Prostate gland (tissue), 2 donors: ENCODE measurements around the gene PRR7. TPM values are rescaled to one million over a fixed set of nuclear protein-coding genes. Genes with fewer than 3 reads are reported as not detected.
A peak's percentile ranks its signal among the peaks of the same experiment; 100 is the strongest.

Experiments used
- DNase-seq: peaks from one replicate; pipeline ENCODE4 v3.0.0-alpha.2; 2019; ENCODE audit warnings: low spot score
- H3K27ac ChIP-seq, 2 donors: fragments of 200-600 bp; sonication (generic); 2 replicates each; pipeline ENCODE4 v1.5.1; 2017 to 2019
- H3K27me3 ChIP-seq: fragments of 200-600 bp; sonication (generic); replicated peaks from 2 replicates; pipeline ENCODE4 v1.5.1; 2019; ENCODE audit not compliant: insufficient read depth
- H3K36me3 ChIP-seq, 2 donors: fragments of 200-600 bp; sonication (generic); 1 replicate in 1 of 2; 2 replicates in 1 of 2; pipeline versions ENCODE4 v1.5.1 to v1.8.1; 2017 to 2019
- H3K4me1 ChIP-seq: fragments of 200-600 bp; sonication (generic); replicated peaks from 2 replicates; pipeline ENCODE4 v1.5.1; 2019
- H3K4me3 ChIP-seq, 2 donors: fragments of 200-600 bp; sonication (generic); 2 replicates each; pipeline ENCODE4 v1.5.1; 2017 to 2019
- H3K9me3 ChIP-seq: fragments of 200-600 bp; sonication (generic); 2 replicates; pipeline ENCODE4 v1.5.1; 2017
- CTCF ChIP-seq, 4 experiments: fragments of 200-600 bp in 2 of 4; fragments of 450-650 bp in 2 of 4; sonication (generic) in 2 of 4; IDR thresholded peaks; 1 replicate in 3 of 4; 2 replicates in 1 of 4; pipeline ENCODE4 v1.5.1; 2016 to 2019; ENCODE audit warnings: antibody characterized with exemption in 4 of 4, mild to moderate bottlenecking in 2 of 4, moderate library complexity in 2 of 4
- POLR2A ChIP-seq: fragments of 450-650 bp; IDR thresholded peaks from one replicate; pipeline ENCODE4 v1.6.1; 2016; ENCODE audit warnings: antibody characterized with exemption, mild to moderate bottlenecking
- POLR2AphosphoS5 ChIP-seq: sonication (generic); formaldehyde crosslinking; IDR thresholded peaks from one replicate; pipeline ENCODE4 v1.6.1; 2017; ENCODE audit warnings: antibody characterized with exemption
- WGBS: methylation state at CpG from one replicate; pipeline ENCODE4 v1.1.5; 2018; 5-methylcytosine and 5-hydroxymethylcytosine counted together
- intact Hi-C: fragments of 100-400 bp; cut with DNase I; formaldehyde crosslinking; loops from one replicate; pipeline ENCODE4 v1.14.2; 2022
- total RNA-seq, 2 donors: library from RNA; depleted of rRNA; stranded (reverse); fragments of >200 nt; gene quantifications; one replicate each; pipeline ENCODE4 v1.1.0, GENCODE V29; 2016

PRR7 gene
- total RNA-seq, 2 donors from 2014 or later: 8.7 to 11.0 TPM

- H3K27ac ChIP-seq: peak overlapping the region; percentile 69 to 74
- H3K9me3 ChIP-seq: no peaks in the 10 kb centered on the region
- TF ChIP-seq CTCF (IDR thresholded peaks at IDR 0.05): no peak
- TF ChIP-seq POLR2AphosphoS5: no peak
- no peak for TF ChIP-seq POLR2A
- WGBS: 2% methylated on average over 27 of the region's 93 CpGs
- intact Hi-C loops: no loop called here
- peak overlapping the region; percentile 68 to 70 for H3K4me3 ChIP-seq
- peaks cover 10% of the 10 kb centered on the region for H3K4me1 ChIP-seq
- no peaks in the 10 kb centered on the region for H3K27me3 ChIP-seq
- H3K36me3 ChIP-seq: no peaks in the 10 kb centered on the region
- no peak for DNase-seq
These were observed 26.1 kb downstream of the PRR7 start for GRCh38 chr5:177472460-177473442.

GRCh38 chr5:177473443-177474001 is 26.9 kb downstream of the PRR7 start, which contains the start of gene DBN1:
TSS of gene DBN1 (minus strand) at chr5:177473634. CDS start at chr5:177473521, 113 bp downstream.
- TF ChIP-seq CTCF (IDR thresholded peaks at IDR 0.05) (no peak), POLR2AphosphoS5 (peak; percentile 3), POLR2A (peak; percentile 36)
- WGBS: 1% methylated on average over 21 of the region's 69 CpGs

GRCh38 chr5:177474002-177474476 is 27.4 kb downstream of the PRR7 start:
- peak overlapping the region; percentile 69 to 74 for H3K27ac ChIP-seq

More at GRCh38 chr5:177473443-177474001, 26.9 kb downstream of the PRR7 start, which contains the start of gene DBN1:
- no peak for DNase-seq
- Histone ChIP-seq H3K9me3 (no peaks in the 10 kb centered on the region), H3K27ac (peak within 1 kb of the TSS; percentile 69 to 74), H3K27me3 (no peaks in the 10 kb centered on the region), H3K36me3 (no peaks in the 10 kb centered on the region), H3K4me1 (peaks cover 10% of the 10 kb centered on the region), H3K4me3 (peak within 1 kb of the TSS; percentile 68 to 70)
- intact Hi-C loops: no loop called here

GRCh38 chr5:177474846-177475562 is 28.4 kb downstream of the PRR7 start:
- Histone ChIP-seq H3K4me3 (no peak overlapping the region), H3K27me3 (no peaks in the 10 kb centered on the region), H3K27ac (no peak overlapping the region), H3K9me3 (no peaks in the 10 kb centered on the region), H3K36me3 (no peaks in the 10 kb centered on the region), H3K4me1 (peaks cover 24% of the 10 kb centered on the region)
- TF ChIP-seq POLR2AphosphoS5 (no peak), POLR2A (no peak), CTCF (IDR thresholded peaks at IDR 0.05) (no peak)
- no peak for DNase-seq
- intact Hi-C loops: no loop called here
- WGBS: 42% methylated on average over 4 of the region's 4 CpGs

More at GRCh38 chr5:177474002-177474476, 27.4 kb downstream of the PRR7 start:
- WGBS: 49% methylated on average over 7 of the region's 7 CpGs
- intact Hi-C loops: no loop called here
- no peaks in the 10 kb centered on the region for H3K9me3 ChIP-seq
- H3K36me3 ChIP-seq: no peaks in the 10 kb centered on the region
- no peak for DNase-seq
- TF ChIP-seq CTCF (IDR thresholded peaks at IDR 0.05): no peak
- TF ChIP-seq POLR2AphosphoS5: no peak
- TF ChIP-seq POLR2A: no peak
- H3K4me1 ChIP-seq: peaks cover 15% of the 10 kb centered on the region
- peak overlapping the region in 1 of 2 donors; percentile 68 for H3K4me3 ChIP-seq
- no peaks in the 10 kb centered on the region for H3K27me3 ChIP-seq
